NCI-H2196 treated with DMSO at 0.1 percent for 48 hours (cell line): ENCODE measurements around the gene CABS1.

Experiments
- DNase-seq: peaks from one replicate; lab custom pipeline; 2025; ENCODE audit not compliant: unreplicated experiment; lab: John Stamatoyannopoulos, UW

The CABS1 gene

GRCh38 chr4:70334681-70335080, at the start of gene CABS1:
TSS of gene CABS1 (plus strand) at chr4:70334981. CDS start at chr4:70335040, 59 bp downstream.
- no peak for DNase-seq

- DNase-seq = no peak
Measured at GRCh38 chr4:70288651-70289050, 46.1 kb upstream of the CABS1 start.

- DNase-seq = no peak
Measured at GRCh38 chr4:70291341-70291740, 43.4 kb upstream of the CABS1 start.

- DNase-seq = no peak
Measured at GRCh38 chr4:70297576-70297975, 37.2 kb upstream of the CABS1 start.

GRCh38 chr4:70298051-70298450, 36.7 kb upstream of the CABS1 start:
- no peak for DNase-seq

DNA sequence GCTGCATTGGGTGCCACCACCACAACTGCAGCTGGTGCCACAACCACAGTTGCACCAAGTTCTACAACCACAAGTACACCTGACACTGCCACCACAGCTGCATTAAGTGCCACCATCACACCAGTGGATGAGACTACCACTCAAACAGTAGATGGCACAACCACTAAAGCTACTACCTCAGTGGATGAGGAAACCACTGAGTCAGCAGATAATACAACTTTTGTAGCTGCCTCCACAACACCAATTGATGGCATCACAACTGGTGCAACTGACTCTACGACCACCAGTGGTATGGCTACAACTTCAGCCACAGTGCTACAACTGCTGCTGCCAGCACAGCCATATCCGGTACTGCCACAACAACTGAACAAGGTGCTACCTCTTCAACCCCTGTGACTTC, 35.1 kb upstream of the CABS1 start:
- no peak for DNase-seq

DNA sequence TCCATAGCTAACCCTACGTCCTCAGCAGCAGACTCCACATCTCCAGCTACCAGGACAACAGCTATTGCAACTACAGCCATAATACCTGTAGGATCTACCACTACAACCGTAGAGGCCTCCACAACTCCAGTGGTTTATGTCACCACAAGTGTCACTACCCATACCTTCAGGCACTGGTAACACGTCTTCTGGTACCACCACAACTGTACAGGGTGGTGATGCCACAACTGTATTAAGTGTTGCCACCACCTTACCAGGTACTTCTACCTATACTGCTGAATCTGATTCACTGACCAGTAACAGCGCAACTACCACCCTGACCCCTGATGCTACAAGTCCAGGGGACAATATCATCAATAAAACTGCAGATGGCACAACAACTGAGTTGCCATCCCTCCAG, 34.6 kb upstream of the CABS1 start:
- DNase-seq = no peak

- no peak for DNase-seq
Measured at GRCh38 chr4:70303090-70303489, 31.7 kb upstream of the CABS1 start.

GRCh38 chr4:70305601-70306000, 29.2 kb upstream of the CABS1 start:
- DNase-seq = no peak

GRCh38 chr4:70306076-70306475, 28.7 kb upstream of the CABS1 start:
- no peak for DNase-seq

DNA sequence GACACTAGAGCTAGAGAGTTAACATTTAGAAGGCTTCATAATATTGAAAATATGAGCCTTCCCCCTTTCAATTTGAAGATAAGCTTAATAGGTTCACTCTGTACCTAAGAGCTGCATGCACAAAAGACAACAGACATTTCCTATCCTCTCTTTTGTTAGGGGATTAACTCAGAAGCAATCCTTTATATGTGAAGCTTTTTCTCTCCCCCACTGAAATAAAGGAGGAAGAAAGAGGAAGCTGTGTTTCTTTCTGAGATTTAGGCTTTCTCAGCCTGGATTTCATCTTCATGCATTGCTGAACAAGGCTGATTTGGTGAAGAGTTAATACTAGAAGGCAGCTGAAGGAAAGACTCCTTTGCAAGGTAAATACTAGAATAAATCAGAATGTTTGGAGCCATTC, 21.0 kb upstream of the CABS1 start:
- no peak for DNase-seq

DNA sequence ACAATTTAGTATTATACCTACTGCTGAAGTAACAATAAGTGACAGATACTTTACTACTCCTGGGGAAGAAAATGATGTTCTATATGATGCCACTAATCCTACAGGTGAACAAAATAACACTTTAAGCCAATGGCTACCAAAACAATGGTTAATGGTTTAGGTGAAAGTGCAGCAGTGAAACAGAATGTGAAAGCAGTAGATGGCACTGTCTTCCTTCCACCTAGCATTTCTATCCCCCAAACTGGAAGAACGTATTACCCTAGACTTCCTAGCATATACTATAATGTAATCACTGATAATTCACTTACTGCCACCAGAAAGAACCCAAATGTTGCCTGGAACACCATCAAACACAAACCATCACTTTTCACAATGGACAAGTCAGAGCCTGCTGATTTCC, 18.9 kb upstream of the CABS1 start:
- DNase-seq = no peak

- no peak for DNase-seq
Measured at GRCh38 chr4:70326052-70326451, 8.7 kb upstream of the CABS1 start.

DNA sequence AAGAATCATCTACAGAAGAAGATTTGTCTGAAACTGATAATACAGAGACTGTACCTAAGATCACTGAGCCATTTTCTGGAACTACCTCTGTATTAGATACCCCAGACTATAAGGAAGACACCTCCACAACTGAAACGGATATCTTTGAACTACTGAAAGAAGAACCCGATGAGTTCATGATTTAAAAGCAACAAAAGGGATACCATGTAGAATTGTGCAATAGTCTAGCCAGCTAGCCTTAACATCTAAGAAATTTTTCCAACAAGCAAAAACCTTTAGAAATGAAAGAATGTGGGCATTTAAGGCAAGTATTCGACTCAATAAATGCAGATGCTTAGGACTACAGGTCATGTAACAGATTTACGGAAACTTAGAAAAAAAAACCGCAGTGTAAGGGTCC, 1.3 kb downstream of the CABS1 start:
- DNase-seq = no peak

GRCh38 chr4:70337886-70338420, 3.2 kb downstream of the CABS1 start:
- DNase-seq = no peak

DNA sequence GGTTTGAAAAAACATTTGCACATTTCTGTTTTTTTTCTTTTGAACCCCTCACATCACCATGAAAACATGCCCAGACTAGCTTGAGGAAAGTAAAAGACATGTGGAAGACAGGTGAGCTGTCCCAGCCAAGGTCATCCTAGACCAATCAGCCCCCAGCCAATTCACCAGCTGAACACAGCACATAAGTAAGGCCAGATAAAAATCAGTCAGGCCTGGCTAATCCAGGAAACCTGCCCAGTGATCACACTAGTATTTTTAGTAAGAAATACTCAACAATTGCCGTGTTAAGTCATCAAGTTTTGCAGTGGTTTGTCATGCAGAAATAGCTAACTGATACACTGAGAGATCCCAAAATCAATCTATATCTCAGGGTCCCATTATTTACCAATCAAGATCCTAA, 21.4 kb downstream of the CABS1 start:
- DNase-seq = no peak

GRCh38 chr4:70359115-70359661, 24.4 kb downstream of the CABS1 start:
- no peak for DNase-seq

- no peak for DNase-seq
Measured at GRCh38 chr4:70360460-70360859, 25.7 kb downstream of the CABS1 start, which contains the start of gene SMR3A. TSS of gene SMR3A (plus strand) at chr4:70360760. CDS start at chr4:70362116, 1,356 bp downstream.

- DNase-seq = no peak
Measured at GRCh38 chr4:70364002-70364401, 29.2 kb downstream of the CABS1 start.

DNA sequence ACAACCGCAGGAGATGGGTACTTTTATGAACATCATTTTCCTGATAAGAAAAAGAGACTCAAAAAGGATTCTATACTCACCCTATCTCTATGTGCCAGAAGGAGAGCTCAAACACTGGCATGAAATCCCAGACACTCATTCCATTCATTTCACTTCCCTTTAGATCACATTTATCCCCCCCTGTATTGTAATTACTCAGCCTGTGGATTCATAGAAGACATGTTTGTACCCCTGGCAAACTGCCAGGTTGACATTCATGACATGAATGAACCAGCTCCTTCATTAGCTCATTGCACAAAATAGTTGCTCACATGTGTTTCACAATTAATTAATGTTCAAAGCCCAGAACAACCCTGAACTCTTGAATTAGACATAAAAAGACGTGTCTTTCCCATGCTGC, 30.7 kb downstream of the CABS1 start:
- DNase-seq = no peak

GRCh38 chr4:70367813-70368212, 33.0 kb downstream of the CABS1 start:
- no peak for DNase-seq

GRCh38 chr4:70371987-70372386, 37.2 kb downstream of the CABS1 start:
- DNase-seq = no peak

DNA sequence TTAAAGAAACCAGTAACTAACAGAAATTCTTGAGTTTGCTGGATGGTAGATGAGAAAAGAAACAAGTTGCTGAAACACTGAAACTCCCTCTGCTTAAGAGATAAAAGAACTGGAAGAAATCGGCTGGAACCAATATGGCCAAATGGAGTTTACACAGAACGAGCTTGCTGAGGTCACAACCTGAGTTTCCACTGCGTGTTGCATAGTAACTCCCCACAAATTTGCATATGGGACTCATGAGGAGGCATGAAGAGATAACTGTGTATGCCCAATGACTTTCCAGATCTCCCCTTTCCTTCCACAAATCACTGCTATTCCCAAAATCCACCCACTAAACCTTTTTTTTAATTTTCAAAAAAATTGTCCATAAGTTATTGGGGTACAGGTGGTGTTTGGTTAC, 38.0 kb downstream of the CABS1 start:
- DNase-seq = no peak
